Activated T-helper 1 cell treated with anti-CD3 and anti-CD28 coated beads, Interleukin-2, amount 50 U/mL, for 16 hours (primary cell): ENCODE measurements around the gene HCFC1R1.
"Not testable (repeated sequence)": the region's sequence is repeated elsewhere in the genome, so short reads cannot be mapped to it uniquely, and the experiment has no call there.

Source experiments
- DNase-seq, 2 donors: peaks; one replicate each; pipeline ENCODE4 v3.0.0-alpha.2; 2020; ENCODE audit warnings: low read depth in 1 of 2, low spot score in 1 of 2

Gene HCFC1R1, protein sequence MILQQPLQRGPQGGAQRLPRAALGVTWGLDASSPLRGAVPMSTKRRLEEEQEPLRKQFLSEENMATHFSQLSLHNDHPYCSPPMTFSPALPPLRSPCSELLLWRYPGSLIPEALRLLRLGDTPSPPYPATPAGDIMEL

DNA sequence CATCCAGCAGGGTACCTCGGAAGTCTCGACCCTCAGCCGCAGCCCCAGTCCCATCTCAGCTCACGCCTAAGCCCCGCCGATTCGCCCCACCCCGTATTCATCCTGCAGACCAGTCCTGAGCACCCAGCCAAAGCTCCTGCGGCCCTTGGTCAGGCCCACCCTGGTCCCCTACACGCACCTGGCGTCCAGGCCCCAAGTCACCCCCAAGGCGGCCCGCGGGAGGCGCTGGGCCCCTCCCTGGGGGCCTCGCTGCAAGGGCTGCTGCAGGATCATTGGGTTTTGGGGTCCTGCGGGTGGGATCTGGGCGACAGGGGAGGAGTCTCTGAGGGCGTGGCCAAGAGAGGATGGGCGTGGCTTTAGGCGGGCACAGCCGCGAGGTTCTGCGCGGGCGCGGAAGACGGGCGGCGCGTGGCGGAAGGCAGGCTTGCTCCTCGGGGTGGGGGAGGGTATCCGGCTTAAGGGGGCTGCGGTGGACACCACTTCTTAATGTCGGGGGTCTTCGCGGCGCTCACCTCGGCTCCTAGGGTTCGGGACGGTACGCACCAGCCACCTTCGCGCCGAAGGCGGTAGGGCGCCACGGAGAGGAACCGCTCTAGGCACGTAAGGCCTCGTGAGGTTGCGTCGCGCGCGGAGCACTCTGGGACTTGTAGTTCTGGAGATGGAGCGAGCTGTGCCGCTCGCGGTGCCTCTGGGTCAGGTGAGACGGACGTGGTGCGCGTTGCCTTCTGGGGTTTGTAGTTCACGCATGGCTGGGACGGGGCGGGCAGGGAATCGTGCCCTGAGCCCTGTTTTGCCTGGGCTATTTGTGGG, at the start of gene HCFC1R1, which contains the start of gene THOC6:
Gene HCFC1R1 (minus strand): TSS at position 274 of the 810 bp plus-strand sequence. CDS start 1 bp downstream, at position 273.
Gene THOC6 (plus strand): TSS at position 367 of the 810 bp plus-strand sequence. CDS start 292 bp downstream, at position 659.
- DNase-seq, result peak; percentile 92 to 94

DNA sequence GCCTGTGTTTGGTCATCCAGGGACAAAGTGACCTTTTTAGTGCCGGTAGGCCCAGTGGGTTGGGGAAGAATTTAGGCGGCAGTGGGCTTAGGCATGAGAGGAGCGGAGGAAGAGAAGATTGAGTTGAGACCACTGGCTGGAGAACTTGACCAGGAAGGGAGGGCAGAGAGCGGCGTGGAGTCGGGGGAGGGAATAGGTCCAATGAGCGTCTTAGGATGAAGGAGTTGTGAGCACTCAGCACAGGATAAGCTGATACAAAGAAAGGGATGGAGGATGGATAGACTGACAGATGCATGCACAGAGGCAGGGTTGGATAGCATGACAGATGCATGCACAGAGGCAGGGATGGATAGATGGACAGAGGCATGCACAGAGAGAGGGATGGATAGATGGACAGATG, 49.7 kb upstream of the HCFC1R1 start:
- DNase-seq, result no peak

DNA sequence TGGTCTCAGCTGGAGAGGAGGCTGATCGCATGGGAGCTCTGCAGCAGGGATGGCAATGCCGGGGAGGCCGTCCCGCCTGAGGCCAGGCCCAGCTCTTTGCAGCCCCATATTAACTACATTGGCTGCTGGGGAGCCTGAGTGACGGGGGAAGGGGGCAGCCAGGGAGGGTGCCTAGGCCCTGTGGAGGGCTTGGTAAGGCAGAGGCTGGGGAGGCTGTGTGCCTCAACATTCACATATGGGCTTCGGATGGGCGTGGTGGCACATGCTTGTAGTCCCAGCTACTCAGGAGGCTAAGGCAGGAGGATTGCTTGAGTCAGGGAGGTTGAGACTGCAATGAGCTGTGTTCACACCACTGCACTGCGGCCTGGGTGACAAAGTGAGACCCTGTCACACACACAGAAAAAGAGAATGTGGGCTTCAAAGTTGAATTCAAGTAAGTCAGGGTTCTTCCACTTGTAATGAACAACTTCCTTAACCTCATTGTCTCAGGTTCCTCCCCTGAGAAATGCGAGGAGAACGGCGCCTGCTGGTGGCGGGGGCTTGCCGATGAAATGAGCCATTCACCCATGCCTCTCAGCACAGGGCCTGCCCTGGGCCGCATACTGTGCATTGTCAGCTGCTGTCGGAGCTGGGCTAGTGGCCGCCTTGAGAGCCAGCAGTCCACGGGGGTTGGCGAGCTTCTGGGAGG, 49.0 kb upstream of the HCFC1R1 start:
- DNase-seq, result not testable (repeated sequence)

DNA sequence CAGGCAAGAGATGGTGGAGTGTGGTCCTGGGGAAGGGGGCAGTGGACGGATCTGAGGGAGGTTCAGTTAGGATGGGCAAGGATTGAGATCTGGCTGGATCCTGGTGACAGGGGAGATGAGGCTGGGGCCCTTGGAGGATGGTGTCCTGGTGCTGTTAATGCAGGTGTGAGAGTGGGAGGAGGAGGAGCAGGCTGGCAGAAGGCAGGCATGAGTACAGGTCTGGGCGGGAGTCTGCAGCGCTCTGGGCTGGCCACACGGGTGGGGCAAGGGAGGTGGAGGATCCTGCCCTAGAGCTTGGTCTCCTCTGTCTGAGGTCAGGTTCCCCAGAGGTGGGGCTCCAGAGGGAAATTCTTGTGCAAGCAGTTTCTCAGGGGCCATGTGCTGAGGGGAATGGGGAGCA, 48.4 kb upstream of the HCFC1R1 start:
- DNase-seq, result not testable (repeated sequence)

DNA sequence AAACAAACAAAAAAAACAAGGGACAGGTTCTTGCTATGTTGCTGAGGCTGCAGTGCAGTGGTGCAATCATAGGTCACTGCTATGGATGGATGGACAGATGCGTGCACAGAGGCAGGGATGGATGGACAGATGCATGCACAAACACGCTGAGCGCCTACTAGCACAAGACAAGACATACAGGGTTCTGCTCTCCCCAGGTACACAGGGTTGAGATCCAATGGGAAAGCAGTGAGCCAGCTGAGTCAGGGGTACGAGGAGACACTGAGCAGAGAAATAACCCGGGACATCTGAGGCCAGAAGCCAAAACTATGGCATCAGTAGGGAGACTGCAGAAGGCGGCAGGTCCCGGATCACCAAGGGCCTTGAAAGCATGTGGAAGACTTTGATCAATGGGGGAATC, 47.9 kb upstream of the HCFC1R1 start:
- no peak for DNase-seq

DNA sequence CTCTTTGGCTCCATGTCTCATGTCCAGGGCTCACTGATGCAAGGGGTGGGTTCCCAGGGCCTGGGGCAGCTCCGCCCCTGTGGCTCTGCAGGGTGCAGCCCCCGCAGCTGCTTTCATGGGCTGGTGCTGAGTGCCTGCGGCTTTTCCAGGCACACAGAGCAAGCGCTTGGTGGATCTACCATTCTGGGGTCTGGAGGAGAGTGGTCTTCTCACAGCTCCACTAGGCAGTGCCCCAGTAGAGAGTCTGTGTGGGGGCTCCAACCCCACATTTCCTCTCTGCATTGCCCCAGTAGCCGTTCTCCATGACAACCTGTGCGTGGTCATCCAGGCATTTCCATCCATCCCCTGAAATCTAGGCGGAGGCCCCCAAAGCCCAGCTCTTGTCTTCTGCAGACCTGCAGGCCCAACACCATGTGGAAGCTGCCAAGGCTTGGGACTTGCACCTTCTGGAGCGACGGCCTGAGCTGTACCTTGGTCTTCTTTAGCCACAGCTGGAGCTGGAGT, 46.9 kb upstream of the HCFC1R1 start:
- no peak for DNase-seq

DNA sequence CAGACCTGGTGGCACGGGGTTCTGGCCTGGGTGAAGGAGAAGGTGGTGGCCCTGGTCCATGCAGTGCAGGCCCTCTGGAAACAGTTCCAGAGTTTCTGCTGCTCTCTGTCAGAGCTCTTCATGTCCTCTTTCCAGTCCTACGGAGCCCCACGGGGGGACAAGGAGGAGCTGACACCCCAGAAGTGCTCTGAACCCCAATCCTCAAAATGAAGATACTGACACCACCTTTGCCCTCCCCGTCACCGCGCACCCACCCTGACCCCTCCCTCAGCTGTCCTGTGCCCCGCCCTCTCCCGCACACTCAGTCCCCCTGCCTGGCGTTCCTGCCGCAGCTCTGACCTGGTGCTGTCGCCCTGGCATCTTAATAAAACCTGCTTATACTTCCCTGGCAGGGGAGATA, 45.4 kb upstream of the HCFC1R1 start:
- DNase-seq, result not testable (repeated sequence)

DNA sequence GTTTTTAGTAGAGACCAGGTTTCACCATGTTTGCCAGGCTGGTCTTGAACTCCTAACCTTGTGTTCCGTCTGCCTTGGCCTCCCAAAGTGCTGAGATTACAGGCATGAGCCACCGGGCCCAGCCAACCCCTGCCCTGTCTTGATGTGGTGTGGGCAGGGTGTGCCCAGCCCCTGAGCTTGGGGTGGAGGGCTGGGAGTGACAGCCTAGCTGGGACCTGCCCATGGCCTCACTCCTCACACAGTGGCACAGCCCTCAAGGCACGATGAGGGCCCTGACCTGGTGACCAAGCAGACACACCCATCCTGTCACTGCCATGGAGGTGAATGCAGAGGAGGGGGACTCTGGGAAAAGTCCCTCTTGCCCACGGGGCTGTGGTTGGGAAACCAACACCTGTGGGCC, 44.7 kb upstream of the HCFC1R1 start:
- no peak for DNase-seq

DNA sequence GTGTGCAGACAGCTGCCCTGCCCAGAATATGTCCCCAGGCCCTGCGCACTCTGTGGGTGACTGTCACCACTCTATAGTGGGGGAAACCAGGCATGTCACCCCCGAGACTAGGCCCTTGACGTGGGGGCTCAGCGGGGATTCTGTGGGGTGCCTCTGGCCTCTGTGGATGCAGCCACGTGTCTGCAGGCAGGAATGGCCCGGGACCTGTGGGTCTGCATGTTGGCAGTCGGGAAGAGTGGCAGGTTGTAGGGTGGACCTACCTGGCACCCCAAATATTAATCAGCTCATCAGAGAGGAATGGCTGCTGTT, 42.7 kb upstream of the HCFC1R1 start:
- DNase-seq, result no peak

DNA sequence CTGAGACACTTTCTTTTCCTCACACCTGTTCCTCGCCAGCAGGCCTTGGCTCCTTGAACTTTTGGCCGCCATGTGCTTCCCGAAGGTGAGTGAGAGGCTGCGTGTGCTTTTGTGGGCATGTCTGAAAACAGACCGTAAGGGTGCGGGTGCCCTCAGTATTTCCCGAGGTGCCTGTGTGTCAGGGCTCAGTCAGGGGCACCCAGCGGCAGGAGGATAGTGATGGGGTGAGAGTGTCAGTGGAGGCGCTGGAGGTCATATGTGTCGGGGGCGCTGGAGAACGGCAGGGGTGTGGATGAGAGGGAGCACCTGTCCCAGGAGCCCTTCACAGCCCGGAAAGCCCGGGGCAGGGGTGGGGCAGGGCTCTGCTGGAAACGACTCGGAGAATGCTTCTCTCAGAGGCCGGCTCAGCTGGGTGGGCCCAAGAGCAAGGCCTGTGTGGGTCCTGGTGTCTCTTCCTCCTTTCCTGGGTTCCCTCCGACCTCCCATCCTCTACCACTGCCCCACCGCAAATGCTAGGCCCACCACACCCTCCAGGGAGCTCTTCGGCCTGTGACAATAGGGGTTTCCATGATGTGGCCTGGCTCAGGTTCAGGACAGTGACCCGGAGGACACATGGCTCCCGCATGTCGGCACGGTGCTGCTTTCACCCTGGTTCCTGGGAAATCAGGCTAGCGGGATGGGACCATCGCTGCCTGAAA, 42.1 kb upstream of the HCFC1R1 start:
- no peak for DNase-seq

DNA sequence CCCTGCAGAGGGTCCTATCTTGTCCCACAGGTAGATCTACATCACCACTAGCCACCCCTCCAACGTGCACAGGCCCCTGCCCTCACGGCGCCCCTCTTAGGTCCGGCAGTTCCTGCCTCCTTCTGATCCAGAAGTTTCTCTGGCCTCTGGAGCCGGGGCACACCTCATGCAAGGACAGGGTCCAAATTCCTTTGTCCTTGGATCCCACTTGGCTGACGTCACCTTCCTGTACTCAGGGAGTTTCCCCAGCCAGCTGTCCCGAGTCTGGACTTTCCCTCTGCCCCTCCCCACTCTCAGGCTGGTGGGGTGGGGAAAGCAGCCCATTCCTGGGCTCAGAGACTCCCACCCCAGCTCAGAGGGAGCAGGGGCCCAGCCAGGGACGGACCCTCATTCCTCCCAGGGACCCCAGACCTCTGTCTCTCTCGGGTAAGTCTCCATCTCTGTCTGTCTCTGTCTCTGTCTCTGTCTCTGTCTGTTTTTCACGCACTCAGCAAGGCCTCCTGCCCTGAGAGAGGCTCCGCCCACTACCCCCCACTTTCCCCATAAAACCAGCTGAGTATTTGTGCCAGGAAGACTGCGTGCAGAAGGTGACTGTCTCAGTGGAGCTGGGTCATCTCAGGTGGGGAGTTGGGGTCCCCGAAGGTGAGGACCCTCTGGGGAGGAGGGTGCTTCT, 41.5 kb upstream of the HCFC1R1 start, which contains the start of gene IL32:
Gene IL32 (plus strand): TSS at position 572 of the 673 bp plus-strand sequence. CDS start 172 bp downstream, outside the sequence.
- peak; percentile 50 to 51 for DNase-seq

DNA sequence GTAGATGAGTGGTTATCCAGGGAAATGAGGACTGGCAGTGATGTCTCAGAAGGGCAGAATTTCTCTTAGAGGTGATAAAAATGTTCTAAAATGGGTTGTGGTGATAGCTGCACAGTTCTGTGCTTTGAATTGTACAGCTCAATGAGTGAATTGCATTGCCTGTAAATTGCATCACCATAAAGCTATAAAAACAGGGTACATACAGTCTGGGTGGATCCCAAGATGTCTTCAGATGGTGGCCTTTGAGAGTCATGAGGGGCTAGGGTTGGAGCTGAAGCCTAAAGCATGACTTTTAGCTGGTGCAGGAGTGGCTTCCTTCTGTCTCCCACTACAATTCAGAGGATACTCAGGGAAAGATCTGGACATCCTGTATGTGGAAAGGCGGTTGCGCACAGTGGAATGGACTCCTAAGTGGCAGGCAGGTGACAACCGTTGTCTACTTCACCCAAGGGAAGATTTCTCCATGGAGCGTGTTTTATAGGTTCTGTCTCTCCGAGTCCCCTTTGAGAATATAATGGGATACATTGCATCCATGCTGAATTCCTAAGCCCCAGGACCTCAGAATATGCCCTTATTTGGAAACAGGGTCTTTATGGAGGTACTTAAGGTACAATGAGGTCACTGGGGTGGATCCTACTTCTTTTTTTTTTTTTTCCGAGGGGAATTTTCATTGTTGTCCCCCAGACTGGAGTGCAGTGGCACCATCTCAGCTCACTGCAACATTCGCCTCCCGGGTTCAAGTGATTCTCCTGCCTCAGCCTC, 40.1 kb upstream of the HCFC1R1 start:
- no peak for DNase-seq

DNA sequence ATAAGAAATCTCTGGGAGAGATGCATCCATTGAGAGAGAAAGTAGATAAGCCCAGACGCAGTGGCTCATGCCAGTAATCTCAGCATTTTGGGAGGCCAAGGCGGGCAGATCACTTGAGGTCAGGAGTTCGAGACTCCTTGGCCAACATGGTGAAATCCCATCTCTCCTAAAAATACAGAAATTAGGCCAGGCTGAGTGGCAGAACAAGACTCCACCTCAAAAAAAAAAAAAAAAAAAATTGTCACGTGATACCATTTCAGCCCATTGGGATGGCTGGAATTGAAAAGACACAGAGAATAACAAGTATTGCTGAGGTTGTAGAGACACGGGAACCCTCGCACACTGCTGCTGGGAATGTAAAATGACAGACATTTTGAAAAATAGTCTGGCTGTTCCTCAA, 38.8 kb upstream of the HCFC1R1 start:
- no peak for DNase-seq

DNA sequence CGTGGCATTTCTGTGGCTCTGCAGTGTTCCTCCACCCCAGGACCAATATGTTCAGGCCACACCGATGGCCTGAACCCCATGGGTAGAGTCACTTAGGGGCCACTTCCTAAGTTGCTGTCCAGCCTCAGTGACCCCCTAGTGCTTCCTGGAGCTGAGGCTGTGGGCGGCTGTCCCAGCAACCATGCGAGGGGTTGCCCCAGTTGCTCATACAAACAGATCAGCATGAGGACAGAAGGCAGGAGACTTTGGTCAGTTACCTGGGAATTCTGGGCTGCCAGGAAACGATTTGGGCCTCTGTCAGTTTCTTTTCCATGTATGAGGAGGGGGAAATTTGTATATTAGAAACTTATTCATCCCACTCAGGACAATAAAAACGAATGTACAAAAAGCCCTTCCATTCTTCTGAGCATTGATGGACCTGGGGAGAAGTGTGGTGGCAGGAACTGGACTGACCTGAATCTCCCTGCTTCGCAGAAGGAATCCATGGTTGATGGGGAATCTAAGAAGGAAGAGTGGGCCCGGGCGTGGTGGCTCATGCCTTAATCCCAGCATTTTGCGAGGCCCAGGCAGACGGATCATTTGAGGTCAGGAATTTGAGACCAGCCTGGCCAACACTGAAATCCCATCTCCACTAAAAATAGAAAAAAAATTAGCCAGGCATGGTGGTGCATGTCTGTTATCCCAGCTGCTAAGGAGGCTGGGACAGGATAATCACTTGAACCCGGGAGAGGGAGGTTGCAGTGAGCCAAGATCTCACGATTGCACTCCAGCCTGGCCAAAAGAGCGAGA, 36.8 kb upstream of the HCFC1R1 start:
- no peak for DNase-seq

DNA sequence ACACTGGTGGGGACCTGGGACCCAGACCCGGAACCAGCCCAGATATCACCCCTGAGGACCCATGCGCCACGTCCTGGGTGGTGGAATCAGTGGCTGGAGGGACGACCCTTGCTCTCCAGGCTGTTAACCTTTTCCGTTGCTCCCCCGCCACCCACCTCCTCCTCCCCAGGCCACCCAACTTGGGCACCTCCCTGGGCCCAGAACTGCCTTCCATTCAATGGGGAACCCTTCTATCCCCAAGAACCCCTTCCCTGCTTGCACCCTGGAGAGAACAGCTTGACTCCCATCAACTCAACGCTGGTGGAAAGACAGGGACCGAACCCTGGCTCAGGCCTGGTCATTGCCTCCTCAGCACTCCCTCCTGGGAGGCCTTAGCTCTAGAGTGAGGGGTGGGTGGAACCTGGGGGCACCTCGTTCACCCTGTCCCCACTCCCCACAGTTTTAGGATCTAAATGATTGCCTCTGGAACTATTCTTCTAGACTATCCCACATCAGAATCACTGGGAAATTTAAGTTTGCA, 36.0 kb upstream of the HCFC1R1 start:
- DNase-seq, result no peak

DNA sequence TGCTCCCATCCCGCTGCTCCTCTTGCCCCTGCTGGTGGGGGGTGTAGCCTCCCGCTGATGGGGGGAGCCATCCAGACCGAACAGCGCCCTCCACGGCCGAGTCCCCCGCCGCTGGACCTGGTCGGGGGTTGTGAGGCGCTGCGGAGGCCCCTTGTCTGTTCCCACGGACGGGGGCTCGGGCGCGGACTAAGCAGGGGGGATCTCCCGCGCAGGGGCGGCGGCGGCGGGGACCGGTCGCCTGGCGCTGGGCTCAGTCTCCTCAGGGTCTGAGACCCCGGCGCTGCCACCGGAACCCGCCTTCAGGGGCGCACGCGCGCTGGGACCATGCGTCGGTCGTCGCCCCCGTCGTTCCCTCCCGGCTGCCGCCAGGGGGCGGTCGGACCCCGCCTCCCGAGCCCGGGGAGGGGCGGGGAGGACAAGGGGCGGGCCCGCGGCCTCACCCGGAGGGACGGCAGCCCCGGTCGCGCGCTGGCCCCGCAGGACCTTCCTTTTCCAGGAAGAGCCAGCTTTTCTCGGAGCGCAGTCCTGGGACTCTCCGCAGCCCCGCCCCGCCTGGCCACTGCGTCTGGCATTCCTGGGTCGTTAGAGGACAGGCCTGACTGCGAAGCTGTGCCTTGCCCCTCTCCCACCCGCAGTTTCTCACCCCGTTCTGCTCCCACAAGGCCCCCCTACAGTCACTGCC, 35.4 kb upstream of the HCFC1R1 start:
- DNase-seq, result peak; percentile 68 to 87

DNA sequence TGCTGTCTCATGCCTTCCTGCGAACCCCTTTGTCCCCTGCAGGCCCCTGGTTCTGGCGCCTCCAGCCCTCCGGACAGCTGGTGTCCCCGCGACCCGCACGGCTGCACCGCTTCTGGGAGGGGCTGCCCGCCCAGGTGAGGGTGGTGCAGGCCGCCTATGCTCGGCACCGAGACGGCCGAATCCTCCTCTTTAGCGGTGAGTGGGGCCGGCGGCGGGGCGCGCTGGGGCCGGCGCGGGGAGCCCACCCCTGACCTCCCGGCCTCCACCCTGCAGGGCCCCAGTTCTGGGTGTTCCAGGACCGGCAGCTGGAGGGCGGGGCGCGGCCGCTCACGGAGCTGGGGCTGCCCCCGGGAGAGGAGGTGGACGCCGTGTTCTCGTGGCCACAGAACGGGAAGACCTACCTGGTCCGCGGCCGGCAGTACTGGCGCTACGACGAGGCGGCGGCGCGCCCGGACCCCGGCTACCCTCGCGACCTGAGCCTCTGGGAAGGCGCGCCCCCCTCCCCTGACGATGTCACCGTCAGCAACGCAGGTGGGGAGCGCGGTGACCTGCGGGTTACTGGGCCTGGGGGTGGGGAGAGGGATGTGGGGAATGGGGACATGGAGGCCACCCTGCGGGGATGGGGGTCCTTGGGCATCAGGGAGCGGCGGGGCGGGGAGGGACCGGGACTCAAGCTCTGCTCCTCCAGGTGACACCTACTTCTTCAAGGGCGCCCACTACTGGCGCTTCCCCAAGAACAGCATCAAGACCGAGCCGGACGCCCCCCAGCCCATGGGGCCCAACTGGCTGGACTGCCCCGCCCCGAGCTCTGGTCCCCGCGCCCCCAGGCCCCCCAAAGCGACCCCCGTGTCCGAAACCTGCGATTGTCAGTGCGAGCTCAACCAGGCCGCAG, 34.6 kb upstream of the HCFC1R1 start:
- DNase-seq, result no peak
